GM19328 (cell line): ENCODE results near the gene CDYL.

ENCODE experiments used
- ATAC-seq: cut with Tn5 transposase; IDR thresholded peaks from one replicate; pipeline ENCODE4 v1.9.1; 2021; ENCODE audit warnings: mild to moderate bottlenecking, moderate library complexity; ENCODE audit not compliant: unreplicated experiment

The CDYL gene

DNA sequence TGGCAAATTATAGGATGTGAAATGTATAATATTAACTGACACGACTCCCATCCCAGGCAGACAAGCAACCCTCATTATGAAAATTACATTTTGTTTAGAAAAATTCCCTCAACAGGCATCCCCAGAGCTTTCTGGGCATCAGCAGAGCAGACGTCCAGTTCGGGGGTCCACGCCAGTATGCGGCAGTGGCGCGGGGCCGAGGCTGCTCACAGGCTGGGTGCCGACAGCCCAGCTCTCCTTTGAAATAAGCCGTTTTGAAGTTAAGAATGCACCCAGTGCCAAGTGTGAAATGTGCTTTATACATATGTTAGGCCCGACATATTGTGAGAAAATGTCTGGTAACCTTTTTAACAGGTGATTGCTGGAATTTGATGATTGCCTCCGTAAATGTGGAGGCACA, 177.2 kb downstream of the CDYL start:
- no peak for ATAC-seq

DNA sequence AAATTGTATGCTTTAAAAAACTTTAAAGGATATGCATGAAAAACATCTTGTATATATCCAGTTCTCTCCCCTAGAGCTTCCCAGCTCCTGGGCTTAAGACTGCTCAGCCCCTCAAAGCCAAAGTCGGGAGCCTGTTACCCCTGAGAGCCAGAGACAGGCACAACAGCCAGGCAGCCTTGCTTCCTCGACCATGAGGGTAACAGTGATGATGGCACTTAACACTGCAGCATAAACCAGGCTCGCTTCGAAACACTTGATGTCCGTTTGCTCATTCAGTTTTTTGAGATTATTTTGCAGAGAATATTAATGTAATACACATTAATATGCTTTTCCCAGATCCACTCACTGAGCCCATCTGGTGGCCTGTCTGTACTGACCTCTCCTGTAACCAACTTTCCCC, 180.4 kb downstream of the CDYL start:
- ATAC-seq = no peak

DNA sequence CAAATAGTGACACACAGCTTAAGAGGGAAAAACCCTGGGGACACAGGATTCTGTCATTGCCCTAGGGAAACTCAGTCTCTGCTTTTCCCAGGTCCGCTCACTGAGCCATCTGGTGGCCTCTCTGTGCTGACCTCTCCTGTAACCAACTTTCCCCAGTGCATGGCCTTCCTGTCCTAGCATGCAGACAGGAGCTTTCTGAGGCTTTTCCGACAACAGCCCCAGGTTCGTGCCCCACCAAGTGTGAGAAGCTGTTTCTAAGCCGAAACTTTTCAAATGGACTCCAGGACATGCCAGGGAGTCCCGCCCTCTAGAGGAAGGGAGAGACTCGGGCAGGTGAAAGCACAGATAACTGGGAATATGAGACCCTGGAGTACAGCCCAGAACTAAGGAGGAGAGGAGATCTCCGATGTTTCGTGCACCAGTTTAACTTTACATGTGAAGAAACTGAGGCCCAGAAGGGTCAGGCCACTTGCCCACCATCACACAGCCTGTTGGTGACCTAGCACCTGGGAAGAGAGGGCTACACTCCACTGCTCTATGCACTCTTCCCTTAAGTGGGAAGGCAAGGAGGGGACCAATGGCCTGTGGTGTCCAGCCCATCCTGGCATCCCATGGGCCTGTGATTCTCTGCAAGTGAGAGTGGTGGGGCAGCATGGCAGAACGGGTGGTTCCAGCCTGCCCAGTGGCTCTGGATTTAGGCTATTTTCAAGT, 181.5 kb downstream of the CDYL start:
- no peak for ATAC-seq

DNA sequence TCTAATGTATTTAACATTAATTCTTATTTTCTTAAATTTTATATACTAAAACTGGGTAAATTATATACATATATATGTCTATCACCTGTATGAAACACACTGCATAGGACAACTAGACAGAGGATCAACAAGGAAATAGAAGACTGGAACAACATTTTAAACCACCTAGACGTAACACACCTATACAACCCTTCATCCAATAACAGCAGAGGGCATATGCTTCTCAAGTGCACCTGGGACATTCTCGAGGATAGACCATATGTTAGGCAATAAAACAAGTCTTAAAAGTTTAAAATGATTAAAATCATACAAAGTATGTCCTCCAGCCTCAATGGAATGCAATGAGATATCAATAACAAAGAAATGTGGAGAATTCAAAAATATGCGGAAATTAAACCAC, 182.4 kb downstream of the CDYL start:
- ATAC-seq = no peak

DNA sequence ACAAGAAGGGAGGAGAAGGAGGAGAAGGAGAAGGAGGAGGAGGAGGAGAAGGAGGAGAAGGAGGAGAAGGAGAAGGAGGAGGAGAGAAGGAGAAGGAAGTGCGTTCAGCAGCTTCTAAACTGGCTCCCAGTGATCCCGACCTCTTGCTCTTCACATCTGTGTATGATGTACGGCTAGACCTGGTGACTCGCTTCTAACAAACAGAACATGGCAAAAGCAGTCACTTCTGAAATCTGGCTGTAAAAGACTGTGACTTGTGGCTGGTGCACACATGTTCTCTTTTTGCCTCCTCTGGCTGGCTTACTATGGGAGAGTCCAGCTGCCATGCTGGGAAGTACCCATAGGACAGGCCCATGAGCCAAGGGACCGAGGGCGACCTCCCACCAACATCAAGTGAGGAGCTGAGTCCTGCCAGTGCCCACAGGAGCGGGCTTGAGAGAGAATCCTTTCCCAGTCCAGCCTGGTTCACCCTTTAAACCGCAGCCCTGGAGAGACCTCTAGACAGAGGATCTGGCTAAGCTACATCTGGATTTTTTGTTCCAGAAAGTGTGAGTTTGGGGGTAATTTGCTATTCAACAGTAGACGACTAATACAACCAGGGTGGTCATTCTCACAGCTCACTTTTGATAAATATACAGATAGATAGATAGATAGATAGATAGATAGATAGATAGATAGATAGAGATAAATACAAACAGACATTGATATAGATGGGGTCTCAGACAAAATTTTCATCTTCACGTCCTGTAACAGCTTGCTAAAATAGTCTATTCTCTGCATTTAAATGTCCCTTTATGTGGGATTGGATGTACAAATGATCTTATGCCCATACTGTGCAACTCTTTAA, 185.3 kb downstream of the CDYL start:
- no peak for ATAC-seq

DNA sequence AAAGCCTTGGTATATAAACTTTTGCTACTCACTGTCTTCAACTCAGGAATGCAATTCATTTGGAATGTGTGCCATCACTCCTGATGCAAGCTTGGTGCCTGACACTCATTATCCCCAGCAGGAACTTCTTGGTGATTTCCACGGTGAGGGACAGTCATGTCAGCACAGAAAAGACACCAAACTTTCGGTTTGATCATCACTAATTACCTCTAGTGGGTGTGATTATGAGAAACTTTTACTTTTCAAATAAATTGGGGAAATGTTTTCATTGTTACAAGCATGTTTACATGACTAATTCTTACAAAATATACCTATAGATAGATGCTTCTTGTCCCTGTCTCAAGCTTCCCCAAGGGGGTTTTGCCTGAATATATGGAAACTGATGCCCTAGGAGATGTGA, 186.7 kb downstream of the CDYL start:
- ATAC-seq = no peak

DNA sequence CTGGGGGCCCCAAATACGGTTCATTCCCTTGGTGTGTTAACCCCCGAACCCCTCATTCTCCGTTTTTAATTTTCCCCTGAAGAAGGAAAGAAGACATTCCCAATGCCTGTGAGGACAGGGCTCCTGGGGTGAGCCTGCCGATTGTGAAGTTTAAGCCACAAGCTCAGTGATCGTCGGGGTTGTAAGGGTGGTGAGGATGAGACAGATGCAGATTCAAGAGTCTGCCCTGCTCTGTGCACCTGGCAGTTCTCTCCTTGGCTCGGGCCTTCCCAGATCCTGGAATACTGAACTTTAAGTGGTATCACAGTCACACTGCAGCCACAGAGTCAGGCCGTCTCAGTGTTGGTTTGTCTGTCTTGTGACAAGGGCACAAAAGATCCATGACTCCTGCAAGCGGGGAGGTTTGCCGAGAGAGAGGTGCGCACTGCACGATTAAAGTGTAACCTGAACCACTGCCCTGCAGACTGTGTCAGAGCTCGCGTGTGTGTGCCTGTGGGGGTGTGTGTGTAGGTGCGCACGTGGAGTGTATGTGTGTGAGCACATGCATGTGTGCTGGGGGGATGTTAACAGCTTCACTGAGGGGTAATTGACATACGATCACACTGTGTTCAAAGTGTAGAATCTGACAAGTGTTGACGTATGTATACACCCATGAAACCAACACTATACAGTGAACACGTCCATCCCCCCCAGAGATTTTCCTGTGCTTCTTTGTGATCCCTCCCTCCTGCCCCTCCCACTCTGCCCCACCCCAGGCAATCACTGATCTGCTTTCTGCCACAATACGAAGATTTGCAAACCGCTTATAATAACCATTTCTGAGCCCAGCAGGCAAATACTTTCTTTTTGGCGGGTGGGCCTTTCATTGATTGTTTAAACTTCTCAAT, 188.7 kb downstream of the CDYL start:
- ATAC-seq = no peak

DNA sequence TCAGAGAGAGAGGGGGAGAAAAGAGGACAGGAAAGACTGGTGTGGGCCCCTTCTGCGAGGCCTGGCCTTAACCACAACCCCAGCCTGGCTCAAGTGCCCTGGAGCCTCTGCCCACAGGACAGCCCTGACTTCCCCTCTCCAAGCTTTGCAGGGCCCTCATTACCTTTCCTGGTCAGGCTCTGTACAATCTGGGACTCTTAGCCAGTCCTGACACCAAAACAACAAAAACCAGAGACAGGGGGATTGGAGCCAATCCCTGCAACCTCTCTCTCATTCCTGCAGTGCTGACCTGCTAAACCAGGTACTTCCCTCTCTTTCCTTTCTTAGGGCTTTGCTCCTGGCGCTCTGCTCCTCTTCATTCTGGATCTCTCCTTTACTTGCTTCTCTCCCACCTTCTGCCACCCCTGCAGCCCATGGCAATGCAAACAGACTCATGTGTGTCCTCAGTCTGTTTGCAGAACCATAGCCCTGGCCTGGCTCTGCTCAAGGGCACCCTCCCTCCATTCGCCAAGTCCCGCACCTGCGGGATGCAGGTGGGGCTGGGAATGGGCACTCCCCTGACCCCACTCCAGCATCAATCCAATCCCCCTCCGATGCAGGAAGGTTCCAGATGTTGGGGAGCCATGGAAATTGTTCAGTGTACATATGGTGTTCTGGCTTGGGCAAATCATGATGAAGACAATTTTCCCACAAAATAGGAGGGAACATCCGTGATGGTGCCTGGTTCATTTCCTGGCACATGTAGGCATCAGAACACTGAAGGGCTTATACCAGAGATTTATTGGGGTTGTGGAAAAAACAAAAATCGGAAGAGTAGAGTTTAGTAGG, 189.6 kb downstream of the CDYL start:
- ATAC-seq = no peak

DNA sequence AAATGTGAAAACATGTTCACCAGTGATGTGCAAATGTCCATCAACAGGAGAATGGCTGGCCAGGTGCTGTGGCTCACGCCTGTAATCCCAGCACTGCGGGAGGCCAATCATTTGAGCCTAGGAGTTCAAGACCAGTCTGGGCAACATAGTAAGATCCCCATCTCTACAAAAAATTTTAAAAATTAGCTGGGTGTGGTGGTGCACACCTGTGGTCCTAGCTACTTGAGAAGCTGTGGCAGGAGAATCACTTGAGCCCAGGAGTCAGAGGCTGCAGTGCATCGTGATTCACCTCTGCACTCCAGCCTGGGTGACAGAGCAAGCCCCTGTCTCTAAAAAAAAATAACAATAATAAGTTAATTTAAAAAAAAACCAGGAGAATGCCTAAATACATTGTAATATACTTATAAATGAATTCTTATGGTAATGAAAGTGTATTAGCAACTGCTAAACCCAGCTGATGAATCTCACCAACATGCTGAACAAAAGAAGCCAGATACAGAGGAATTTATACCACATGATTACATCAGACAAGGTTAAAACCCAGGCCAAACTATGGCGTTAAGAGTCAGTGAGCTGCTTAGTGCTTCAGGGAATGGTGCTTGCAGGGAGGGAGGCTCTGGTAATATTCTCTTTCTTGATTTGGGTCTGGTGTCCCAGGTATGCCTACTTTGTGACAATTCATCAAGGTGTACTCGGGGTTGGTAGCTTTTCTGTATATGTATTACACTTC, 191.3 kb downstream of the CDYL start:
- no peak for ATAC-seq

DNA sequence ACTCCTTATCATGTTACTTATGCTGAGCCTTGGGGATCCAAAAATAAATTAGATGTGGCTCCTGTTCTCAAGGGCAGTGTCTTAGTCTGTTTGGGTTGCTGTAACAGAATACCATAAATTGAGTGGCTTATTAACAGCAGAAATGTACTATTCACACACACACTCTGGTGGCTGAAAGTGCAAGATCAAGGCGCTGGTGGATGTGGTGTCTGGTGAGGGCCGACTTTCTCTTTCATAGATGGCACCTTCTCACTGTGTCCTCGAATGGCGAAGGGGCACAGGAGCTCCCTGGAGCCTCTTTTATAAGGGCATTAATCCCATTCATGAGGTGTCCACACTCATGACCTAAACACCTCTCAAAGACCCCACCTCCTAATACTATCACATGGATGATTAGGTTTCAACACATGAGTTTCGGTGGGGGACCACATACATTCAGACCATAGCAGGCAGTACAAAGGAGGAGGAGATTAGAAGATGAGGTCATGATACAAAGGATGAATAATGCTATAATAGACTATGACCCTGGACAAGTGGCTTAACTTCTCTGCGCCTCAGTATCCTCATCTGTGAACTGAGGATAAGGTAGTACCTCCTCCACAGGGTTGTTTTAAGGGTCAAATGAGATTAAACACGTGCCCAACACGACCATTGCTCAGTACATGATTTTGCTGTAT, 193.5 kb downstream of the CDYL start:
- no peak for ATAC-seq

DNA sequence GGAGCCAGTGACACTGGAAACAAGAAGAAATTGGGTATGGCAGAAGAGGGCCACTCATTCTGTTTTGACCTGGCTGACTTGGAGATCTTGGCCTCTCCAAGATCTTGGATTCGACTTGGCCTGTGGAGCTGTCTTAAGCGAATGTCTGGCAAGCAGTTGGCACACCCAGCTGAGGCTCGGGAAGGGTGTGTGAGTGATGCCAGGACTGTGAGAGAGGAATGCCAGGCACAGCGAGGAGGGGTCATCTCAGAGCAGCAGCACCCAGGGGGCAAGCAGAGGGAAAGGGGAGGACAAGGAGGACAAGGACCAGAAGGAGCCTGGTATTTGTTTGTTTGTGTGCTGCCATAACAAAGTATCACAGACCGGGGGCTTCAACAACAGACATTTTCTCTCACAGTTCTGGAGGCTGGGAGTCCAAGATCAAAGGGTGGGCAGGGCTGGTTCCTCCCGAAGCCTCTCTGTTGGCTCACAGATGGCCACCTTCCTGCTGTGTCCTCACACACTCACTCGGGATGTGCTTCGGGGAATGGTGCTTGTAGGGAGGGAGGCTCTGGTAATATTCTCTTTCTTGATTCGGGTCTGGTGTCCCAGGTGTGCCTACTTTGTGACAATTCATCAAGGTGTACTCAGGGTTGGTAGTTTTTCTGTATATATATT, 194.7 kb downstream of the CDYL start:
- no peak for ATAC-seq

DNA sequence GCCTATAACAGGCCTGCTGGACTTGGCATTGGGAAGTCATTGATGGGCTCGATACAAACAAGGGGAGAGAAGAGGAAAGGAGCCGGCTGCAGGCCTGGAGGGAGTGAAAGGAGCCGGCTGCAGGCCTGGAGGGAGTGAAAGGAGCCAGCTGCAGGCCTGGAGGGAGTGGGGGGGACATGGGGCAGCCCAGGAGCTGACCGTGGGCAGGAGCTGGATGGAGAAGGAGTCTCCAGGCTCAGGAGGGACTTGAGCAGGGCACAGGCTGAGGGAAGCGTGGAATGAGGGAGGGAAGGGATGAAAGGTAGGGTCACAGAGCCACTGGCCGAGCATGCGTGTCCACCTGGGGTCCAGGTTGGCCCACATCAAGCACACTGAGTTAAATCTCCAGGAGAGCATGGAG, 195.6 kb downstream of the CDYL start:
- no peak for ATAC-seq

DNA sequence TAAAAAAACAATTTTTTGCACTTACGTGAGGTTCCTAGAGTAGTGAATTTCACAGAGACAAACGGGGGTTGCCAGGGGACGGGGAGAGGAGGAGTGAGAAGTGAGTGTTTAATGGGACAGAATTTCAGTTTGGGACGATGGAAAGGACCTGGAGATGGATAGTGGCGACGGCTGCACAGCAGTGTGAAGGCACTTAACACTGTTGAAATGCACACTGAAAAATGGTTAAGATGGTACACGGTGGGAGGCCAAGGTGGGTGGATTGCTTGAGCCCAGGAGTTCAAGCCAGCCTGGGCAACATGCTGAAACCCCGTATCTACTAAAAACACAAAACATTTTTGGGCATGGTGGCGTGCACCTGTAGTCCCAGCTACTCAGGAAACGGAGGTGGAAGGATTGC, 196.2 kb downstream of the CDYL start:
- no peak for ATAC-seq

DNA sequence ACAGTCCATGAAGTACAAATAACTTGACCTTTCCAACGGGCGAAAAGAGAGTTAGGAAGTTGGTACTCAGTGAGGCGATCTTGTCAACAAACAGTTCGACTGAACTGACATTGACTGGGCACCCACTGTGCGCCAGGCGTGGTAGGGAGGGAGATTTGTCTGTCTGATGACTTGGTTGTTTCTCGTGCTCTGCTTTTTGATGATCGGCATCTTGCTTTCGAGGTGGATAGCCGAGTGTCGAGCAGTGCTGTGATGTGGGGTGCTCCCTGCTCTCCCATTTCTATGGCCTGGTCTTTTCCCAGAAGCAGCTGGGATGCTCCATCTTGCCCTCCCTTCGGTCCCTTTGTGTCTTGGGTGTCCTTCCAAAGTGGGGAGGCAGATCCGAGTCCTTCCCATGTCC, 197.2 kb downstream of the CDYL start:
- no peak for ATAC-seq

DNA sequence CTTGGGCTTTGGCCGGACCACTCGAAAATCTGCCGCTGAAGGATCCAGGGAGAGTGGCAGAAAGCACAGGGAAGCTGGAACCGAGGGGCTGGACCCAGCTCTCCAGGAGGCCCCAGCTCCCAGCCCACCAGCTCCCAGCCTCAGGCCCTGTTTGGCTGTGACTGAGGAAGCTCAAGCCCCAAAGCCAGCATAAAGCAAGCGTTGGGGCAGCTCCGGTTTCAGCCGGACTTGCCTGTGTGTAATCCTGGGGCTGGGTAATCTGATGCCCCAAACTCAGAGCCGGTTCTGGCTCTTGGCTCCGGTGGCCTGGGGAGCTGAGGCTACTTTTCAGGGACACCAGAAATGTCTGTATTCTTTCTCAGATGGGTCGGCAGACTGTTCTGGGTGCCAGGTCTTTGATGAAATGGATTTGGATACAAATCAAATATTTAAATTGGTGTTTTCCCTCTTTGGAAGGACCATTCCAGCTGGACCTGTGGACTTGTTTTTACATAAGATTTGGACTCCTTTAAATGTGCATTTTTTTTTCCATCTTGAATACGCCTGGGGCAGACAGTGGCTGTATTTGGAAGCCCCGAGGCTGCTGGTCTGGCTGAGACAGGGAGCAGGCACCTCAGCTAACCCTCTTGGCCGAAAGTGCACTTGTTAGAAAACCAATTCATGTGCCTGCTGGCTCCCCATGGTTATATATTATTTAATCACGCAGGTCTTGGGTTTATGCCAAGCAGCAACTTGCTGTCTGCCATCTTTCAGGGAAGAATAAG, 198.0 kb downstream of the CDYL start:
- ATAC-seq = no peak

DNA sequence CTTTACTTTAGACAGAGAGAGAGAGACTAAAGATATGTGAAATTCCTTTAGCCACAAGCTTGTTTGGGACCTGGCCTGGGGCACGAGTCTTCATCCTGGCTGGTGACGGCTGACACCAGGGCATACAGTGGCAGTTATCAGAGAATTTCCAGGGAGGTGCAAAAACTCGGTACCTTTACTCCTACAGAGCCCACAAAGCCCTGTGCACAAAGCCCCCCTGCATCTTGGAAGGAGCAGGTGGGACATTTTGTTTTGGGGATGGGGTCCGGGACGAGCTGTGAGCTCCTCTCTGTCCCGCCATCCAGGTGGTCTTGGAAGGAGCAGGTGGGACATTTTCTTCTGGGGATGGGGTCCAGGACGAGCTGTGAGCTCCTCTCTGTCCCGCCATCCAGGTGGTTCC, 198.8 kb downstream of the CDYL start:
- ATAC-seq = no peak

DNA sequence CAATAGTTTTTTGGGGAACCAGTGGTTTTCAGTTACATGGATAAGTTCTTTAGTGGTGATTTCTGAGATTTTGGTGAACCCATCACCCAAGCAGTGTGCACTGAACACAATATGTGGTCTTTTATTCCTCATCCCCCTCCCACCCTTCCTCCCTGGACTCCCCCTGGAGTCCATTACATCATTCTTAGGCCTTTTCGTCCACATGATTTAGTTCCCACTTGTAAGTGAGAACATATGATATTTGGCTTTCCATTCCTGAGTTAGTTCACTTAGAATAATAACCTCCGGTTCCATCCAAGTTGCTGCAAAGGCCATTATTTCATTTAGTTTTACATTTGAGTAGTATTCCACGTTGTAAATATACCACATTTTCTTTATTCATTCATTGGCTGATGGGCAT, 199.3 kb downstream of the CDYL start:
- no peak for ATAC-seq

DNA sequence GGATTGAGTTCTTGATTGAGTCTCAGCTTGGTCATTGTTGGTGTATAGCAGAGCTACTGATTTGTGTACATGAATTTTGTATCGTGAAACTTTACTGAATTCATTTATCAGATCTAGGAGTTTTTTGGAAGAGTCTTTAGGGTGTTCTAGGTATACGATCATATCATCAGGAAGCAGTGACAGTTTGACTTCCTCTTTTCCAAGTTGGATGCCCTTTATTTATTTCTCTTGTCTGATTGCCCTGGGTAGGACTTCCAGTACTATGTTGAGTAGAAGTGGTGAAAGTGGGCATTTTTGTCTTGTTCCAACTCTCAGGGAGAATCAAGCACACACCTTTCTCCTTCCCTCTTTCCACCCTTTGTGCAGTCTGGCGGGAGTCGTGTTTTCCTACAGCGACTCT, 201.3 kb downstream of the CDYL start:
- ATAC-seq = no peak
